ENCODE measurements around the gene RBM10.

Gene RBM10

DNA sequence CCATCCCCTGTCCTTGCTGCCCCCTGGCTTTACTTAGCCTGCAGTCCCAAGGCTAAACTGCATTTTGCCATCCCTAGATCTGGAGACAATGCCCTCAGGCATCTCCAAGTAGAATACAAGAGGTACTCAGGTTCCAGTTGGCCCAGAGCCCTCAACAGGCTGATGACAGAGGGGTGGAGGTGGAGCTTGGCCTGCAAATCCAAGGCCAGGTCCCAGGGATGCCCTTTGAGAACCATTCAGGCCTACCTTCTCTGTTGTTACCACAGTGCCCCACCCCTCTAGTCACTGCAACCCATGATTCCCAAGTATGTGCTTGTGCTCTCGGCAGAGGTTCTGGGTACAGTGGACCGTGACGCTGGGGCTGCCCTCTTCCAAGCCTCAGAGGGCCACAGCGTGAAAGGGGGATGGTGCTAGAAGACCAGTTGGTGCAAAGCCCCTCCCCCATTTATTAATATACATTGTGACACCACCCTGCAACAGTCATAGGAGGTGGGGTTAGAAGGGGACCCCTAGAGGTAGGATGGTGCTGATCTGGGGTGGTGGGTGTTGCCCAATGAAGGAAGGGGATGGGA is 42.2 kb downstream of the RBM10 start:
- no peak for TF ChIP-seq POLR2AphosphoS5 (IDR thresholded peaks at IDR 0.05; ENCODE audit: low read depth, low read length)
- TF ChIP-seq FOXP2 (optimal IDR thresholded peaks at IDR 0.05; ENCODE audit: borderline replicate concordance, extremely low read depth, extremely low read length, insufficient read depth): no peak
- TF ChIP-seq, protein P1, sequence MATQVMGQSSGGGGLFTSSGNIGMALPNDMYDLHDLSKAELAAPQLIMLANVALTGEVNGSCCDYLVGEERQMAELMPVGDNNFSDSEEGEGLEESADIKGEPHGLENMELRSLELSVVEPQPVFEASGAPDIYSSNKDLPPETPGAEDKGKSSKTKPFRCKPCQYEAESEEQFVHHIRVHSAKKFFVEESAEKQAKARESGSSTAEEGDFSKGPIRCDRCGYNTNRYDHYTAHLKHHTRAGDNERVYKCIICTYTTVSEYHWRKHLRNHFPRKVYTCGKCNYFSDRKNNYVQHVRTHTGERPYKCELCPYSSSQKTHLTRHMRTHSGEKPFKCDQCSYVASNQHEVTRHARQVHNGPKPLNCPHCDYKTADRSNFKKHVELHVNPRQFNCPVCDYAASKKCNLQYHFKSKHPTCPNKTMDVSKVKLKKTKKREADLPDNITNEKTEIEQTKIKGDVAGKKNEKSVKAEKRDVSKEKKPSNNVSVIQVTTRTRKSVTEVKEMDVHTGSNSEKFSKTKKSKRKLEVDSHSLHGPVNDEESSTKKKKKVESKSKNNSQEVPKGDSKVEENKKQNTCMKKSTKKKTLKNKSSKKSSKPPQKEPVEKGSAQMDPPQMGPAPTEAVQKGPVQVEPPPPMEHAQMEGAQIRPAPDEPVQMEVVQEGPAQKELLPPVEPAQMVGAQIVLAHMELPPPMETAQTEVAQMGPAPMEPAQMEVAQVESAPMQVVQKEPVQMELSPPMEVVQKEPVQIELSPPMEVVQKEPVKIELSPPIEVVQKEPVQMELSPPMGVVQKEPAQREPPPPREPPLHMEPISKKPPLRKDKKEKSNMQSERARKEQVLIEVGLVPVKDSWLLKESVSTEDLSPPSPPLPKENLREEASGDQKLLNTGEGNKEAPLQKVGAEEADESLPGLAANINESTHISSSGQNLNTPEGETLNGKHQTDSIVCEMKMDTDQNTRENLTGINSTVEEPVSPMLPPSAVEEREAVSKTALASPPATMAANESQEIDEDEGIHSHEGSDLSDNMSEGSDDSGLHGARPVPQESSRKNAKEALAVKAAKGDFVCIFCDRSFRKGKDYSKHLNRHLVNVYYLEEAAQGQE (IDR thresholded peaks at IDR 0.05; ENCODE audit: insufficient read depth in 1 of 2, low read depth in 2 of 2, low read length in 2 of 2): no peak
- TF ChIP-seq TAF1 (IDR thresholded peaks at IDR 0.05; ENCODE audit: borderline replicate concordance, insufficient read depth, low read length): no peak
- no peak for TF ChIP-seq SIN3A (IDR thresholded peaks at IDR 0.05; ENCODE audit: borderline replicate concordance, insufficient read depth, low read length)

DNA sequence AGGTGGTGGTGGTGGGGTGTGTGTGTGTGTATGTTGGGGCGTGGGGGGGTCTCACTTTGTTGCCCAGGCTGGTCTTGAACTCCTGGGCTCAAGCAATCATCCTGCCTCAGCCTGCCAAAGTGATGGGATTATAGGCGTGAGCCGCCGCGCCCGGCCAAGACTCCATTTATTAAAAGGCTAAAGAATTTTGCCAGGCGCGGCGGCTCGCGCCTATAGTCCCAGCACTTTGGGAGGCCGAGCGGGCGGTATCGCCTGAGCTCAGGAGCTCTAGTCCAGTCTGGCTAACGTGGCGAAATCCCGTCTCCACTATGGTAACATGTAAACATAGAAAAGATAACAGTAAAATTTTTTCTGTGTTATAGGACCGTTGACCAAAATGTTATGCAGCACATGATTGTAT is 44.9 kb downstream of the RBM10 start:
- TF ChIP-seq, protein P1 (IDR thresholded peaks at IDR 0.05; ENCODE audit: insufficient read depth in 1 of 2, low read depth in 2 of 2, low read length in 2 of 2): no peak
- TF ChIP-seq SIN3A (IDR thresholded peaks at IDR 0.05; ENCODE audit: borderline replicate concordance, insufficient read depth, low read length) (no peak), TAF1 (IDR thresholded peaks at IDR 0.05; ENCODE audit: borderline replicate concordance, insufficient read depth, low read length) (no peak), FOXP2 (optimal IDR thresholded peaks at IDR 0.05; ENCODE audit: borderline replicate concordance, extremely low read depth, extremely low read length, insufficient read depth) (no peak), POLR2AphosphoS5 (IDR thresholded peaks at IDR 0.05; ENCODE audit: low read depth, low read length) (no peak)

DNA sequence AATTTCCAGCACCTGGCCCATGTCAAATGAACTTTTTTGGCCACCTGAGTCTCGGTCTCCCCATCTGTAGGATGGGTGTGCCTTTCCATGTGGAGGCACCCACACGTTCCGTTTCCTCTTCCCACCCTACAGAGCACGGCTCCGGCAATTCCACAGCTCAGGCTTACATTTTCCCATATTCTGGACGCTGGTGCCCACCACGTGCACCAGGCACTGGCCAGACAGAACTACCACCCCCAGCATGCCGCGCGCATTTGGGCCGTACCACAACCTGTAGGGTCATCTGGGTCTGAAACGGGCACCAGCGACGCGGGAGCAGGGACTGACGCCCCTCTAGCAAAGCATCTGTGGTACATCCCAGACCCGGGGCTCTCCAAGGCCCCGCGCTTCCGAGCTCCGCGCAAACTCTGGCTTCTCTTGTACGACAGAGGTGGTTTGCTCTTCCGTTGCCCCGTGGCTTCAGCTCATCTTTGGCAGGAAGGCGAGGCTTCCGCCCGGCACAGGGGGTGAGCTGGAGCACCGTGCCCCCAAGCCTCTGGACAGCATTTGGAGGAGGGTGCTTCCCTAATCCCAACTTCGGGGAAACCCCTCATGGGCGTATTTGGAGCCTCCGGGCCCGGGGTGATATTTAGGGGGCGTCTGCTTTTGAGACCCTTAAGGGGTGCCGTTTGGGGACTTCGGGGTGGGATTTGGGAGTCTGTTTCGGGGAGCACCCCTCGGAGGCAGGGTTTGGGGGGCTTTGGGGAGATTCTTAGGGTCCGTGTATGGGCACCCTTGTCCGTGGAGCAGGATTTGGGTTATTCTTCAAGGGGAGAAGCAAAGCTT is 45.6 kb downstream of the RBM10 start:
- 0 out of 2 replicates have a peak, but pooled peaks have one; percentile 36 for TF ChIP-seq SIN3A (IDR thresholded peaks at IDR 0.05; ENCODE audit: borderline replicate concordance, insufficient read depth, low read length)
- TF ChIP-seq POLR2AphosphoS5 (IDR thresholded peaks at IDR 0.05; ENCODE audit: low read depth, low read length): peak; percentile 92
- TF ChIP-seq, protein P1 (IDR thresholded peaks at IDR 0.05; ENCODE audit: insufficient read depth in 1 of 2, low read depth in 2 of 2, low read length in 2 of 2): 0 out of 4 replicates have a peak, but pooled peaks of 1 of the 2 experiments have one; percentile 38
- TF ChIP-seq FOXP2 (optimal IDR thresholded peaks at IDR 0.05; ENCODE audit: borderline replicate concordance, extremely low read depth, extremely low read length, insufficient read depth): no peak
- TF ChIP-seq TAF1 (IDR thresholded peaks at IDR 0.05; ENCODE audit: borderline replicate concordance, insufficient read depth, low read length): peak; percentile 93

DNA sequence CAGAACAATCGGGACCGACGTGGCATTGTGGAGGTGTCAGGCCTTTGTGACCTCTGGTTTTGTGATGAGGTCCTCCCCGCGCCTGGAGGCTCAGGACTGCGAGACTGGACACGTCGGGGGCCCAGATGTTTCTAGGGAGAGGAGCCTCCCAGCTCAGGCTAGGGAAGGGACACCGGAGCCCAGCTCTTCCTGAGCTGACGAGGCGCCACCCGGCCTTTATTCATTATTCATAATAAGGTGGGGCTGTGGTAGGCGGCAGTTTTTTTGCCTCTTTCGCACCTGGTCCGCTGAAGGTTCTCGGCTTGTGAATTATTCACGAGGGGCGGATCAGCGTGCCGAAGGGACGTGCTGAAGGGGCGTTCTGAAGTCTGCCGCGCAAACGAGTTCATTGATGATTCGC is 46.3 kb downstream of the RBM10 start:
- TF ChIP-seq, protein P1 (IDR thresholded peaks at IDR 0.05; ENCODE audit: insufficient read depth in 1 of 2, low read depth in 2 of 2, low read length in 2 of 2): no peak
- TF ChIP-seq SIN3A (IDR thresholded peaks at IDR 0.05; ENCODE audit: borderline replicate concordance, insufficient read depth, low read length): no peak
- no peak for TF ChIP-seq FOXP2 (optimal IDR thresholded peaks at IDR 0.05; ENCODE audit: borderline replicate concordance, extremely low read depth, extremely low read length, insufficient read depth)
- no peak for TF ChIP-seq POLR2AphosphoS5 (IDR thresholded peaks at IDR 0.05; ENCODE audit: low read depth, low read length)
- no peak for TF ChIP-seq TAF1 (IDR thresholded peaks at IDR 0.05; ENCODE audit: borderline replicate concordance, insufficient read depth, low read length)

Data from PFSK-1 (cell line).